Thymus (tissue), 11 donors: Measurements from ENCODE around the gene B3GALNT2. TPM values are rescaled to one million over a fixed set of nuclear protein-coding genes. Genes with fewer than 3 reads are reported as not detected.

ENCODE experiments used
- DNase-seq, 9 donors: peaks; one replicate each; pipeline ENCODE4 v3.0.0-alpha.2; 2013; ENCODE audit warnings: low spot score in 9 of 9, low read depth in 6 of 9, missing footprints in 1 of 9
- H3K27ac ChIP-seq, 2 donors: one replicate each; pipeline ENCODE4 v1.5.1; 2013; ENCODE audit warnings: control low read depth in 1 of 2, low read depth in 1 of 2, low read length in 1 of 2, mild to moderate bottlenecking in 1 of 2, moderate library complexity in 1 of 2
- H3K27me3 ChIP-seq, 2 donors: one replicate each; pipeline ENCODE4 v1.5.1; 2013; ENCODE audit warnings: low read length in 1 of 2; ENCODE audit not compliant: control insufficient read depth in 2 of 2, insufficient read depth in 1 of 2
- H3K36me3 ChIP-seq, 2 donors: one replicate each; pipeline ENCODE4 v1.5.1; 2013; ENCODE audit warnings: low read length in 1 of 2, mild to moderate bottlenecking in 1 of 2, moderate library complexity in 1 of 2; ENCODE audit not compliant: control insufficient read depth in 2 of 2, insufficient read depth in 2 of 2
- H3K4me1 ChIP-seq, 2 donors: one replicate each; pipeline ENCODE4 v1.5.1; 2013; ENCODE audit warnings: low read length in 2 of 2; ENCODE audit not compliant: control insufficient read depth in 2 of 2, insufficient read depth in 2 of 2
- H3K4me3 ChIP-seq, 2 donors: one replicate each; pipeline ENCODE4 v1.5.1; 2013; ENCODE audit warnings: low read length in 2 of 2, control low read depth in 1 of 2, mild to moderate bottlenecking in 1 of 2
- H3K9me3 ChIP-seq, 2 donors: one replicate each; pipeline ENCODE4 v1.5.1; 2013; ENCODE audit warnings: low read length in 1 of 2, mild to moderate bottlenecking in 1 of 2; ENCODE audit not compliant: control insufficient read depth in 2 of 2, insufficient read depth in 1 of 2
- WGBS: extraction: QIAGEN DNeasy Blood & Tissue Kit; methylation state at CpG from one replicate; pipeline ENCODE4 v1.1.7; 2013; 5-methylcytosine and 5-hydroxymethylcytosine counted together
- polyA plus RNA-seq: library from polyadenylated mRNA; stranded (reverse); fragments of 200-250 nt; gene quantifications from one replicate; pipeline ENCODE4 v1.2.3, GENCODE V29; 2013
- total RNA-seq: library from RNA; stranded (reverse); fragments of 120-200 nt; gene quantifications from one replicate; pipeline ENCODE4 v1.2.4, GENCODE V29; 2013
- donor health status: healthy.

Gene B3GALNT2
- total and polyA plus RNA-seq, 2 donors = 2.8 to 18.9 TPM

GRCh38 chr1:235415008-235415904, 89.0 kb downstream of the B3GALNT2 start:
- Histone ChIP-seq H3K27me3 (no peaks in the 10 kb centered on the region), H3K36me3 (peaks cover 0 to 3% of the 10 kb centered on the region in 2 donors), H3K4me3 (no peak overlapping the region), H3K27ac (no peak overlapping the region), H3K4me1 (no peaks in the 10 kb centered on the region), H3K9me3 (no peaks in the 10 kb centered on the region)
- DNase-seq = peak in 4 of 9 donors; percentile 30 to 63 (median 46)
- WGBS = 89% methylated on average over 7 of the region's 7 CpGs

DNA sequence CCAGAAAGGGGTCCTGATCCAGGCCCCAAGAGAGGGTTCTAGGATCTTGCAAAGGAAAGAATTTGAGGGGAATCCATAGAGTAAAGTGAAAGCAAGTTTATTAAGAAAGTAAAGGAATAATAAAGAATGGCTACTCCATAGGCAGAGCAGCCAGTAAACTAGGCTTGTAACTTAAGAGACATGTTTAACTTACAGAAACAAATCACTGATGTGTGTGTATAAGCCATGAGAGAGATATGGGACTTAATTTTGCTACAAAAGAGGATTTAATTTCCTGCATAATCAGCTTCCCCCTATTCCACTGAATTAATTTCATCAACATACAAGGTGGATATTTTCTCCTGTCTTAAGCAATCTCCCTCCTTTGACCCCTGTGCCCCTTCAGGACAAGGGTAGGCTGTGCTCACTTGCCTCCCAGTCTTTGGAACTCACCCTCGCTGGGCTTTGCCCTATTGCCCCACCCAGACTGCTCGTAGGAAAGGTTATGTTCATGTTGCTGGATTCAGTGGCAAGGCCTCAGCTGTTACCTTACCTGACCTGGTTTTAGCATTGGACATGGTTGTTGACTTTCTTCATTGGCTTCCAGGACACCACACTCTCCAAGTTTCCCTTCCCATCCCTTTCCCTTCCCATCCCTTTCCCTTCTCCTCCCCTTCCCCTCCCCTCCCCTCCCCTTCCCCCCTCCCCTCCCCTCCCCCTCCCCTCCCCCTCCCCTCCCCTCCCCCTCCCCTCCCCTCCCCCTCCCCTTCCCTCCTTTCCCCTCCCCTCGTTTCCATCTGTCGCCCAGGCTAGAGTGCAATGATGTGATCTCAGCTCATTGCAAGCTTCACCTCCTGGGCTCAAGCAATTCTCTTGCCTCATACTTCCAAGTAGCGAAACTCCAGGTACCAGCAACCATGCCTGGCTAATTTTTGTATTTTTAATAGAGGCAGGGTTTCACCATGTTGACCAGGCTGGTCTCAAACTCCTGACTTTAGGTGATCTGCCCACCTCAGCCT, 92.5 kb downstream of the B3GALNT2 start:
- Histone ChIP-seq H3K36me3 (no peaks in the 10 kb centered on the region), H3K27ac (no peak overlapping the region), H3K9me3 (no peaks in the 10 kb centered on the region), H3K4me3 (no peak overlapping the region), H3K4me1 (no peaks in the 10 kb centered on the region), H3K27me3 (no peaks in the 10 kb centered on the region)
- 94% methylated on average over 4 of the region's 5 CpGs for WGBS
- no peak for DNase-seq

GRCh38 chr1:235410467-235410866, 93.8 kb downstream of the B3GALNT2 start:
- 97% methylated on average over 5 of the region's 5 CpGs for WGBS
- H3K4me1 ChIP-seq = no peaks in the 10 kb centered on the region
- H3K4me3 ChIP-seq = no peak overlapping the region
- DNase-seq = no peak
- no peaks in the 10 kb centered on the region for H3K36me3 ChIP-seq
- H3K27ac ChIP-seq = no peak overlapping the region
- no peaks in the 10 kb centered on the region for H3K27me3 ChIP-seq
- H3K9me3 ChIP-seq = no peaks in the 10 kb centered on the region

DNA sequence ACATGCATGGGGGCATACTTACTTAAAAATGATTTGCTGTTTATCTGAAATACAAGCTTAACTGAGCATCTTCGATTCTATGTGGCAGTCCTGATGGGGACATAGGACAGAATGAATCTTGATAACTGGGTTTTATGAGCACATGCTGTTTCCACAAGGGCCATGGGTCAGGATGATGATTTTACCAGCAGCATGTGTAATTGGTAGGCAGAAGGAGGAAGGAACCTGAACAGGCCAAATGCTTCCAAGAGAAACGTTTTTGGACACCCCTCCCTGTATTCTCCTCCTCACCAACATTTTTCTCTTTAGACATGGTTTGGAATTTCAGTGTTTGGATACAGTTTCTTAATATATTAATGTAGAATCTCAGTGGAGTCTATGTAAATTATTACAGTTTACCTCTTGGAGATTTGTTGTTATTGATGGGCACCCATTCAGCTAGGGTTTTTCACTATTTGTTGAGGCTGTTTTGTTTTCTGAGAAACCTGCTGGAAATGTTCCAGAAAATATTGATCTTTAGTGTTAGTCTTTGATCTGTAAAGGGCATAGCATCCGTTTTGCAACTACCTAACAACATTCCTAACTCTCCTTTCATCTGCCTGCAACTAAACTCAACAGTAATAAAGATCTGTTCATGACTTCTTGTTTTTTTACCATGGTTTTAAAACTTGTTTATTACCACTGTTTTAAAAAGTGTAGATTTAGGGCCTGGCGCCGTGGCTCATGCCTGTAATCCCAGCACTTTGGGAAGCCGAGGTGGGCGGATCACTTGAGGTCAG, 95.0 kb downstream of the B3GALNT2 start:
- Histone ChIP-seq H3K4me3 (no peak overlapping the region), H3K27me3 (no peaks in the 10 kb centered on the region), H3K36me3 (no peaks in the 10 kb centered on the region), H3K4me1 (no peaks in the 10 kb centered on the region), H3K27ac (no peak overlapping the region), H3K9me3 (no peaks in the 10 kb centered on the region)
- no peak for DNase-seq
- 91% methylated on average over 7 of the region's 7 CpGs for WGBS

DNA sequence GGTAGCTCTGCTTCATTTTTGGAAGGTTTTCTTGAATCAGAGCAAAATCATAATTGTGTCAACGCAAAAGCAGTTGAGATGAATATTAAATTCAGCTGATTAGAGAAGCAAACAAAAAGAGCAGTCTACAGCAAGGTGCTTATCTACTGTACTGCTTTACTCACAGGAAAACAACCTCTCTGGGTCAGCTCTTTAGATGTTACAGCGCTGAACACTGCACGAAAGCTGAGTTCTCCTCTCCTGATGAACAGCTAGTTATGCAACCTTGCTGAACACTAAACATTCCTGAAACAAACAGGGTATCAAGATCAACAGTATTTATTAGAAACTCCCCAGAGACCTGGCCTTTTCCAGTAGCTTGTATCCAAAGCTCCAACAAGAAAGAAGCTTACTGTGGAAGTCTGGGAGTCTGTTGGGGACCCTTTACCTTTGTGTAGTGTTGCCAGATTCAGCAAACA, 95.7 kb downstream of the B3GALNT2 start:
- DNase-seq = no peak
- no peaks in the 10 kb centered on the region for H3K4me1 ChIP-seq

DNA sequence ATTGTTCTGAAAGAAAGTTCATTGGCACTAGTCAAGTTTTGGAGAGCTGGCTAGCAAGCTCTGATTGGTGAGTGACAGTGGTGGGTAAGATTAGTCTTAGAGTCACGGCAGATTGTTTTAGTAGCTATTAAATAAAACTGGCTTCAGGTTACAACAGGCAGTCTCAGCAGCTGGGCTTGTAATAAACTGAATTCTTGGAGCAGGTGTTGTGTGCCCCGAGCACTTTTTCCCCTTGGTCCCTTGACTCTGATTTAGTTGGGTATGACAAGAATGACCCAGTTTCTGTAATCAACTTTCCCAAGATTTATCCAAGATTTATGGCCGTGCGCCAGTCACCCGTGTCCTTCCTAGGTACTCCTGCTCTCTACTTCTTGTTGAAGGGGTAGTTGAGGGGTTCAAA, 96.8 kb downstream of the B3GALNT2 start:
- peaks cover 4 to 5% of the 10 kb centered on the region in 2 donors for H3K36me3 ChIP-seq
- H3K27ac ChIP-seq = no peak overlapping the region
- H3K9me3 ChIP-seq = no peaks in the 10 kb centered on the region
- H3K4me3 ChIP-seq = no peak overlapping the region
- no peaks in the 10 kb centered on the region for H3K27me3 ChIP-seq
- WGBS = 97% methylated on average over 5 of the region's 5 CpGs
- DNase-seq = no peak
- no peaks in the 10 kb centered on the region for H3K4me1 ChIP-seq

More for the DNA sequence above, 95.7 kb downstream of the B3GALNT2 start:
- Histone ChIP-seq H3K9me3 (no peaks in the 10 kb centered on the region), H3K27me3 (no peaks in the 10 kb centered on the region), H3K36me3 (peaks cover 0 to under 1% of the 10 kb centered on the region in 2 donors), H3K4me3 (no peak overlapping the region), H3K27ac (no peak overlapping the region)
- 95% methylated on average over 3 of the region's 3 CpGs for WGBS

DNA sequence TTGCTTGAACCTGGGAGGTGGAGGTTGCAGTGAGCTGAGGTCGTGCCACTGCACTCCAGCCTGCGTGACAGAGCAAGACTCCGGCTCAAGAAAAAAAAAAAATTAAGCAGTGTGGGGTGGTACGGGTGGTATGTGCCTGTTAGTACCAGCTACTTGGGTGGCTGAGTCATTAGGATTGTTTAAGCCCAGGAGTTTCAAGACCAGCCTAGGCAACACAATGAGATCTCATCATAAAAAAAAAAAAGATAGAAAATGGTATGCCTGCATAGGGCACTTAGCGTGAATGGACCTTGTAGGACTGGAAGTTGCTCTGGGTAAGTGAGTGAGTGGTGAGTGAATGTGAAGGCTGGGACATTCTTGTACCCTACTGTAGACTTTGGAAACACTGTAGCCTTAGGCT, 100.1 kb downstream of the B3GALNT2 start:
- no peaks in the 10 kb centered on the region for H3K27me3 ChIP-seq
- H3K4me1 ChIP-seq = no peaks in the 10 kb centered on the region
- no peak overlapping the region for H3K4me3 ChIP-seq
- peaks cover 4 to 5% of the 10 kb centered on the region in 2 donors for H3K36me3 ChIP-seq
- 98% methylated on average over 5 of the region's 5 CpGs for WGBS
- no peak for DNase-seq
- no peaks in the 10 kb centered on the region for H3K9me3 ChIP-seq
- no peak overlapping the region for H3K27ac ChIP-seq

- DNase-seq = no peak
- no peak overlapping the region for H3K27ac ChIP-seq
- no peaks in the 10 kb centered on the region for H3K4me1 ChIP-seq
- H3K36me3 ChIP-seq = peaks cover 4 to 5% of the 10 kb centered on the region in 2 donors
- 97% methylated on average over 1 of the region's 1 CpG for WGBS
- H3K27me3 ChIP-seq = no peaks in the 10 kb centered on the region
- no peak overlapping the region for H3K4me3 ChIP-seq
- no peaks in the 10 kb centered on the region for H3K9me3 ChIP-seq
These were observed 100.7 kb downstream of the B3GALNT2 start for GRCh38 chr1:235403593-235403992.
